AG09309 (cell line): ENCODE data around the gene AK1.

Source experiments
- DNase-seq: peaks from one replicate; pipeline ENCODE4 v3.0.0-alpha.2; 2010; ENCODE audit warnings: low read depth
- H3K4me3 ChIP-seq: 2 replicates; pipeline ENCODE4 v1.5.1; 2011; ENCODE audit warnings: mild to moderate bottlenecking, low read depth, low read length, moderate library complexity; ENCODE audit not compliant: control insufficient read depth
- TF ChIP-seq, protein P1 (sequence below): IDR thresholded peaks from 2 replicates; pipeline ENCODE4 v1.5.1; 2011; ENCODE audit warnings: mild to moderate bottlenecking, low read depth, low read length, inconsistent platforms; ENCODE audit not compliant: insufficient read depth, control insufficient read depth; ENCODE audit errors: missing control alignments

The AK1 gene

DNA sequence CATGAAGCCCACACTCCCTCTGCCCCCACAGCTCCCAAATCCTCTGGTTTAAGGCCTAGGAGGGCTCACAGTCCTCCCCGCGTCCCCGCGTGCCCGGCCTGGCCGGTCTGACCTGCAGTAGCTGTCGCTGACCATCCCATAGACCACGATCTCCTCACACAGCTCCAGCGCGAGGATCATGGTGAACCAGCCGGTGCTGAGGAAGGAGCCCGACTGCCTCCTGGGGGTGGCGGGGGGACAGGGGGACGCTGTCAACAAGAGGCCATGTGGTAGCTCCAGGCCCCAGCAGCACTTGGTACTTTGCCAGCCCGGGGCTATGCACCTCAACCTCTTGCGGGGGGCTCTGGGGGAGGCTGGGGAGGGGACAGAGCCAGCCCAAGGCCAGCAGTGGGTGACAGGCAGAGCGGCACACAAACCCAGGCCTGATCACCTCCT, 32.4 kb upstream of the AK1 start:
- TF ChIP-seq, protein P1, sequence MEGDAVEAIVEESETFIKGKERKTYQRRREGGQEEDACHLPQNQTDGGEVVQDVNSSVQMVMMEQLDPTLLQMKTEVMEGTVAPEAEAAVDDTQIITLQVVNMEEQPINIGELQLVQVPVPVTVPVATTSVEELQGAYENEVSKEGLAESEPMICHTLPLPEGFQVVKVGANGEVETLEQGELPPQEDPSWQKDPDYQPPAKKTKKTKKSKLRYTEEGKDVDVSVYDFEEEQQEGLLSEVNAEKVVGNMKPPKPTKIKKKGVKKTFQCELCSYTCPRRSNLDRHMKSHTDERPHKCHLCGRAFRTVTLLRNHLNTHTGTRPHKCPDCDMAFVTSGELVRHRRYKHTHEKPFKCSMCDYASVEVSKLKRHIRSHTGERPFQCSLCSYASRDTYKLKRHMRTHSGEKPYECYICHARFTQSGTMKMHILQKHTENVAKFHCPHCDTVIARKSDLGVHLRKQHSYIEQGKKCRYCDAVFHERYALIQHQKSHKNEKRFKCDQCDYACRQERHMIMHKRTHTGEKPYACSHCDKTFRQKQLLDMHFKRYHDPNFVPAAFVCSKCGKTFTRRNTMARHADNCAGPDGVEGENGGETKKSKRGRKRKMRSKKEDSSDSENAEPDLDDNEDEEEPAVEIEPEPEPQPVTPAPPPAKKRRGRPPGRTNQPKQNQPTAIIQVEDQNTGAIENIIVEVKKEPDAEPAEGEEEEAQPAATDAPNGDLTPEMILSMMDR: no peak
- no peak for DNase-seq
- no peak overlapping the region for H3K4me3 ChIP-seq

DNA sequence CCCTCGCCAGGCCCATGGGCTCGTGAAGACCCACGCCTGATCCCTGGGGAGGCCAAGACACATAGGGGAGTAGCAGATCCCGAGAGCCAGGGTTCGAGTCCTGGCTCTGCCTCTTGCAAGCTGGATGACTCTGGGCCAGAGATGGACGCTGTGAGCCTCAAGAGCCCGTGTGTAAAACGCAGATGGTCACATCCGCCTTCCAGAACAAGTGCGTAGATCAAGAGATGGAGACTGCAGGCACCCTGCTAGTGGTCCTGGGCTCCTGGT, 31.1 kb upstream of the AK1 start:
- H3K4me3 ChIP-seq: no peak overlapping the region
- DNase-seq: no peak
- TF ChIP-seq, protein P1: no peak

DNA sequence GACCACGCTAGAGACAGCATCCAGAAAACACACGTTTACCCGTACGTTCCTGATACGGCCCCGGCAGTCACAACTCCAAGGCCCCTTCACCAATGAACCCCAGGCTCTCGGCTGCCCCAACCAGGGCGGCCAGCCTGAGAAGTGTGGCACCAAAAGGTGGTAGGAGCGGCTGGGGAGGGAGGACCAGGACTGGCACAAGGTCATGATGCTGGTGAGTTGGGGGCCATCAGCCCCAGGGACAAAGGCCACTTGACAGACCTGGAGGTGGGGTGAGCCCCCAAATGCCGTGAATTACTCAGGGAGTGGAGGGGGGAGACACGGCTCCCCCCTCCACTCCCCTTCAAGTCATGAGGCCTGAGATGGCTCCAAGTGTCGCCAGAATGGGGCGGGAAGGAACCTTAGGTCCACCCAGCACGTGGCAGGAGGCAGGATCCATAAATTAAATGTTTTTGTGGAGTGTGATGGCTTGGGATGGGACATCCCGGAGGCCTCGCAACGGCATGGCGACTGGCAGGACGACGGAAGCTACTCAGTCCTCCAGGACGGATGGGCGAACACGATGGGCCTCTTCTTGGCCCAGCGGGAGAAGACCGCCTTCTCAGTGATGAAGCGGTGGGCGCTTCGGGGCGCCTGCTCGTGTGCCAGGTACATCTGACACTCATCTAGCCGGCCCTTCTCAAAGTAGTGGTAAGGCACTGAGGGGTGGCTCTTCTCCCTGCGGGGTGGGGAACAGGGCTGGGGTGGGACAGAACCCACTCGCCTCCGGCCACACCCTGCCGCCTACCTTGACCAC, 30.6 kb upstream of the AK1 start:
- no peak overlapping the region for H3K4me3 ChIP-seq
- DNase-seq: no peak
- TF ChIP-seq, protein P1: no peak

DNA sequence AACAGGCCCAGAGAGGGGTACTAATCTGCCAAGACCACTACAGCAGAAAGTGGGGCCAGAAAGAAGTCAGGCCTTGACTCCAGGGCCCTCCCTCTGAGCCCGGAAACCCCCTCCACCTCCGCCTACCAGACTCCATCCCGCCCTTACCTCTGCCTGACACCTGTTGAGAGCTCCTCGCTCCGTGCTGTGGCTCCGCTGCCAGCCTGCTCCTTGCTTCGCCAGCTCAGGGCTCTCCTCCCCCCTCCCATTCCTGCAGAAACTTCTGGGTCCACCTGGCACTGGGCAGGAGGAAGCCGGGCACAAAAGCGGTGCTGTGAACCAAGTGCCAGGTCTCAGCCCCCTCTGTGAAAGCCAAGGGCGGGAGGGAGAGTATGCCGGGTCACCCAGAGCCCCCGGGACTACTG, 28.3 kb upstream of the AK1 start:
- no peak for DNase-seq

DNA sequence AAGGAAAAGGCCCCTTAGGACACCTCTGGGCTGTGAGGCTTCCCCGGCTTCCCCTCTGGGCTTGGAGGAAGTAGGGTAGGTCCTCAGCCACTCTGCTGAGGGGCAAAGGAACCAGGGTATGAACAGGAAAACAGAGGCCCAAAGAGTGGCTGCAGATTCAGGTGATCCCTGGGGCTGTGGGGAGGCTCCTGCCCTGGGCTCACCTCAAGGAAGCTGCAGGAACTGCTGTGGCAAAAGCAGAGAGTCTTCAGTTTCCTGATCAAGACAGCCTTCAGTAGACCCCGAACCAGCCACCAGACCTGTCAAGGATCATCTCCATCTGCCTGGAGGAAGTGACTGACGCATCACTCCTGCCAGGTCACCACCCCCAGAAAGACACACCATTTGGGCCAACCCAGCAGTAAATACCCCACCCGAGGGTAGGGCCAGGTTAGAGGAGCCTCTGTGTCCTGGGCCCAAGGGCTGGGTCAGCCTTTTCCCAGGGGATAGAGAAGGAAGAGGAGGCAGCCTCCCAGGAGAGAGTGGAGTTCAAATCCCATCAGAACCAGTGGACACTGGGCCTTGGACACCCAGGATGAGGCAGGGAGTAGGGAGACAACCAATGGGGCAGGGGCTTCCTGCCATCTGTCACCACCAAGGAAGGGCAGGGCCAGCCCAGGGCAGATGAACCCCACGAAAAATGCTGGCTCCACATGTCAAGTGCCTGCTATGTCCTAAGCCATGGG, 27.7 kb upstream of the AK1 start:
- H3K4me3 ChIP-seq: no peak overlapping the region
- no peak for DNase-seq
- TF ChIP-seq, protein P1: no peak

More for the DNA sequence above, 28.3 kb upstream of the AK1 start:
- TF ChIP-seq, protein P1: no peak
- no peak overlapping the region for H3K4me3 ChIP-seq

DNA sequence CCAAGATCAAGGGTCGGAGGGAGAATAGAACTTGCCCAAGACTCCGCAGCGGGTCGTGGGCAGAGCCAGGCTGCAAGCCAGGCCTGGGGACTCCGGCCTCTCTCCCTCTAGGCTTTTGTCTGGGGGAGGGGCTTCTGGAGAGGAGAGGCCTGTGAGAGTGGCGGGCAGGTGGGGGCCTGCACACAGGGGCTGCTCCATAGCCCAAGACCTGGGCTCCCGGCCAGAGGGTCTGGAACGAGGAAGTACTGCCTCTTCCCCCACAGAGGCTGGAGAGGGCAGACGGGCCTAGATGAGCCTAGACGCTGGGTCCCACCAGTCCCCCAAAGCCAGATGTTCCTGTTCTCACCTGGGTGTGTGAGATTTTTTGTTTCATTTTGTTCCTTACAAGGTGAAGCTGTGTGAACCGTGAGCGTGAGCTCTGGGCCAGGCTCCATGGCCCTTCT, 27.1 kb upstream of the AK1 start:
- H3K4me3 ChIP-seq: no peak overlapping the region
- TF ChIP-seq, protein P1: no peak
- DNase-seq: no peak
